HepG2 (cell line): ENCODE data around the gene MYL3. TPM values are rescaled to one million over a fixed set of nuclear protein-coding genes. Genes with fewer than 3 reads are reported as not detected.

ENCODE experiments used
- ATAC-seq: fragments of 200-7000 bp; cut with Tn5 transposase; 3 replicates; pipeline ENCODE4 v1.9.1; 2020; ENCODE audit warnings: mild to moderate bottlenecking, moderate library complexity
- BruUV-seq: library from RNA; stranded (reverse); fragments of 400-500 nt; replicated peaks from 2 replicates; lab custom pipeline; 2021; lab: Mats Ljungman, UMichigan
- CTCF ChIA-PET: fragments of 300-600 bp; formaldehyde crosslinking; extraction: SDS; loops from one replicate; lab custom pipeline; 2021; ENCODE audit warnings: low total read pairs, inconsistent platforms, low intra/inter-chr PET ratio; lab: Yijun Ruan, JAX
- POLR2A ChIA-PET: fragments of 350-600 bp; sonication (Branson Sonifier 250); formaldehyde crosslinking; loops from one replicate; lab custom pipeline; 2020; ENCODE audit warnings: antibody characterized with exemption, inconsistent platforms; lab: Yijun Ruan, JAX
- DNase-seq: peaks from one replicate; pipeline ENCODE4 v3.0.0-alpha.2; 2015; ENCODE audit warnings: low spot score
- FAIRE-seq: peaks from 3 replicates; lab custom pipeline; 2011; peaks lifted over from hg19 to GRCh38; lab: Jason Lieb, UNC
- H2AFZ ChIP-seq: one replicate; pipeline ENCODE4 v1.6.1; 2011; ENCODE audit warnings: low read length, inconsistent platforms
- H3K27ac ChIP-seq: fragments of 300-600 bp; 3 replicates; pipeline ENCODE4 v1.8.0; 2011; ENCODE audit warnings: mixed run types, mild to moderate bottlenecking, mixed read lengths, low read length, inconsistent platforms; ENCODE audit not compliant: insufficient read depth; ENCODE audit errors: extremely low read length
- H3K27me3 ChIP-seq, 2 experiments: fragments of 200-600 bp in 1 of 2; 2 replicates in 1 of 2; 3 replicates in 1 of 2; pipeline versions ENCODE4 v1.6.0 to v1.8.0; 2011; ENCODE audit warnings: low read length in 2 of 2, mild to moderate bottlenecking in 2 of 2, moderate library complexity in 2 of 2, inconsistent platforms in 1 of 2; ENCODE audit not compliant: insufficient read depth in 2 of 2, control insufficient read depth in 1 of 2
- H3K36me3 ChIP-seq, 2 experiments: fragments of 200-600 bp in 1 of 2; replicated peaks in 1 of 2; 2 replicates in 1 of 2; 3 replicates in 1 of 2; pipeline versions ENCODE4 v1.5.1 to v1.8.0; 2011; ENCODE audit warnings: low read length in 2 of 2, inconsistent platforms in 1 of 2; ENCODE audit not compliant: insufficient read depth in 2 of 2, control insufficient read depth in 1 of 2
- H3K4me1 ChIP-seq: 2 replicates; pipeline ENCODE4 v1.5.1; 2012; ENCODE audit warnings: low read length, inconsistent platforms; ENCODE audit not compliant: insufficient read depth
- H3K4me2 ChIP-seq: 2 replicates; pipeline ENCODE4 v1.6.0; 2011; ENCODE audit warnings: low read depth, low read length, inconsistent platforms
- H3K4me3 ChIP-seq, 3 experiments: fragments of 200-600 bp in 1 of 3; sonication (generic), shearing (Covaris generic) in 1 of 3; replicated peaks in 1 of 3; 2 replicates each; pipeline ENCODE4 v1.5.1; 2011 to 2016; ENCODE audit warnings: low read length in 3 of 3, inconsistent platforms in 2 of 3, low read depth in 2 of 3, mild to moderate bottlenecking in 2 of 3, control low read depth in 1 of 3, mixed read lengths in 1 of 3; ENCODE audit not compliant: insufficient read depth in 1 of 3
- H3K79me2 ChIP-seq: one replicate; pipeline ENCODE4 v1.6.1; 2011; ENCODE audit warnings: low read length, inconsistent platforms; ENCODE audit not compliant: insufficient read depth
- H3K9ac ChIP-seq: 2 replicates; pipeline ENCODE4 v1.6.0; 2011; ENCODE audit warnings: mild to moderate bottlenecking, low read depth, low read length, inconsistent platforms; ENCODE audit not compliant: insufficient read depth
- H3K9me3 ChIP-seq: 2 replicates; pipeline ENCODE4 v1.5.1; 2012; ENCODE audit warnings: mild to moderate bottlenecking, low read length
- H4K20me1 ChIP-seq: 2 replicates; pipeline ENCODE4 v1.6.0; 2011; ENCODE audit warnings: inconsistent platforms, mild to moderate bottlenecking, low read length, moderate library complexity; ENCODE audit not compliant: insufficient read depth
- JUN ChIP-seq: sonication (generic); formaldehyde crosslinking; IDR thresholded peaks from 2 replicates; pipeline ENCODE4 v1.4.0; 2020; ENCODE audit warnings: mild to moderate bottlenecking, missing genetic modification reagents
- NR3C1 ChIP-seq: sonication (generic); formaldehyde crosslinking; IDR thresholded peaks from 2 replicates; pipeline ENCODE4 v1.4.0; 2020; ENCODE audit warnings: missing genetic modification reagents
- RELA ChIP-seq: sonication (generic); formaldehyde crosslinking; IDR thresholded peaks from 2 replicates; pipeline ENCODE4 v1.4.0; 2020; ENCODE audit warnings: missing genetic modification reagents
- TEAD2 ChIP-seq: sonication (generic); formaldehyde crosslinking; IDR thresholded peaks from 2 replicates; pipeline ENCODE4 v1.9.0; 2021; ENCODE audit warnings: missing genetic modification reagents
- TRIM24 ChIP-seq: sonication (generic); formaldehyde crosslinking; IDR thresholded peaks from 2 replicates; pipeline ENCODE4 v1.8.0; 2022; ENCODE audit warnings: mild to moderate bottlenecking, missing genetic modification reagents
- ZFP1 ChIP-seq: IDR thresholded peaks from 2 replicates; pipeline ENCODE4 v1.6.1; 2016
- WGBS: methylation state at CpG from one replicate; pipeline ENCODE4 v1.1.6; 2017; ENCODE audit warnings: low lambda C conversion rate; 5-methylcytosine and 5-hydroxymethylcytosine counted together
- in situ Hi-C: cut with HindIII; loops from 2 replicates; pipeline ENCODE4 v1.10.0; 2017; ENCODE audit warnings: low pct_unique_long_range_greater_than_20kb; ENCODE audit not compliant: extremely low pct_ligation_motif_present
- intact Hi-C: fragments of 100-400 bp; cut with micrococcal nuclease; formaldehyde crosslinking; loops from one replicate; pipeline ENCODE4 v1.10.0; 2022; ENCODE audit not compliant: unreplicated experiment
- polyA plus RNA-seq, 8 experiments: library from polyadenylated mRNA; depleted of rRNA in 3 of 8; stranded (reverse) in 7 of 8; unstranded in 1 of 8; fragments of >200 nt; fragmentation: Illumina TruSeq in 4 of 8; extraction: Trizol in 4 of 8; gene quantifications; 2 replicates each; pipeline versions ENCODE4 v1.2.1 to v1.2.3, GENCODE V29; 2011 to 2016; ENCODE audit warnings: low read depth in 4 of 8, missing spikeins in 1 of 8, mixed read lengths in 1 of 8; ENCODE audit not compliant: insufficient read depth in 1 of 8
- total RNA-seq, 5 experiments: library from RNA; depleted of rRNA; stranded (reverse); fragments of >200 nt; fragmentation: Illumina TruSeq; extraction: Trizol; gene quantifications; 2 replicates each; pipeline ENCODE4 v1.2.3, GENCODE V29; 2016; ENCODE audit warnings: low read depth in 1 of 5
- TF ChIP-seq, protein P1 (sequence below): IDR thresholded peaks from 2 replicates; pipeline ENCODE4 v1.6.1; 2016; ENCODE audit warnings: missing genetic modification reagents, missing compliant biosample characterization
- TF ChIP-seq, protein P2 (sequence below): sonication (generic); formaldehyde crosslinking; IDR thresholded peaks from 2 replicates; pipeline ENCODE4 v1.4.0; 2020; ENCODE audit warnings: missing genetic modification reagents

Gene MYL3
- total and polyA plus RNA-seq, 2 of the 13 experiments (the other 11 are each of a cell fraction or from before 2014, with no cell fraction given) = not detected

DNA sequence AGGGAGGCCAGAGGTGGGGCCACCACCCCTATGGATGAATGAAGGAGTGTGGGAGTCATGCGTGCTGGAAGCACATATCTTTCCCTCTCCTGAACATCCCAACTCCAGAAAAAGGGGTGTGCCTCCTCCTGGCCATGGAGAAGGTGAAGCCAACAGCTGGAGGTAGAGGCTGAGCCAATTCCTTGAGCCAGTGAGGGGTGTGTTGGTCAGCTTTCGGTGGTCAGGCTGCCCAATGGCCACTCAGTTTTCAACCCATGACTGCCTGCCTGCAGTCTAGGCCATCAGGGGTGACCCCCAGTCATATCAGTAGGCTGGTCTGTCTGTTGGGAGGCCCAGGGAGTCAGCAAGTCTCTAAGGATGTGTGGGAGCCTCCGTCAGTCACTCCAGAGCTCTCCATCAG, 27.9 kb upstream of the MYL3 start (continued):
- TF ChIP-seq TEAD2 (CRISPR knock-in tag) (no peak), RELA (no peak), ZFP1 (CRISPR knock-in tag) (no peak), JUN (CRISPR knock-in tag) (no peak), NR3C1 (CRISPR knock-in tag) (no peak)
- TF ChIP-seq, all 625 proteins: peak for 0

DNA sequence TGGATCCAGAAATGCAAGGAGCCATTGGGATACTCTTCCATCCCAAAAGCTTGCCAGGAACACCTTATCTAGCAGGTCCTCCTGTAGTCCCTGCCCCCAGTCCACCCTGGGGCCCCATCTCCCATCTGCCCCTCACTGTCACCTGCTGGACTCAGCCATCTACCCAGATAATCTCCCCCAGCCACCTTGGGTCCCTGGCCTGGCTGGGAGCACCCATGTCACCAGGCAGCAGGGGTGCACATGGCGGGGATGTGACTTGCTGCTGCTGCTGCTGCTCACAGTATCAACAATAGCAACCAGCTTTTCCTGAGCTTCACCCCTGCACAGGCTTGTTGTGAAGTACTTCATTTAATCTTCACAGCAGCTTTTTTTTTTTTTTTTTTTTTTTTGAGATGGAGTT, 26.9 kb upstream of the MYL3 start:
- intact Hi-C loops = no loop called here
- TF ChIP-seq, protein P1, sequence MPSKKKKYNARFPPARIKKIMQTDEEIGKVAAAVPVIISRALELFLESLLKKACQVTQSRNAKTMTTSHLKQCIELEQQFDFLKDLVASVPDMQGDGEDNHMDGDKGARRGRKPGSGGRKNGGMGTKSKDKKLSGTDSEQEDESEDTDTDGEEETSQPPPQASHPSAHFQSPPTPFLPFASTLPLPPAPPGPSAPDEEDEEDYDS (CRISPR knock-in tag) = no peak
- TF ChIP-seq, protein P2, sequence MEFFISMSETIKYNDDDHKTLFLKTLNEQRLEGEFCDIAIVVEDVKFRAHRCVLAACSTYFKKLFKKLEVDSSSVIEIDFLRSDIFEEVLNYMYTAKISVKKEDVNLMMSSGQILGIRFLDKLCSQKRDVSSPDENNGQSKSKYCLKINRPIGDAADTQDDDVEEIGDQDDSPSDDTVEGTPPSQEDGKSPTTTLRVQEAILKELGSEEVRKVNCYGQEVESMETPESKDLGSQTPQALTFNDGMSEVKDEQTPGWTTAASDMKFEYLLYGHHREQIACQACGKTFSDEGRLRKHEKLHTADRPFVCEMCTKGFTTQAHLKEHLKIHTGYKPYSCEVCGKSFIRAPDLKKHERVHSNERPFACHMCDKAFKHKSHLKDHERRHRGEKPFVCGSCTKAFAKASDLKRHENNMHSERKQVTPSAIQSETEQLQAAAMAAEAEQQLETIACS (CRISPR knock-in tag) = no peak
- no peak for TF ChIP-seq TRIM24 (CRISPR knock-in tag)
- peaks cover 13% of the 10 kb centered on the region for H3K4me1 ChIP-seq
- BruUV-seq = no TSS peak
- H3K27me3 ChIP-seq = peaks cover 9 to 69% of the 10 kb centered on the region in 2 experiments
- ChIA-PET CTCF (no interaction called here), POLR2A (no interaction called here)
- H3K9me3 ChIP-seq = no peaks in the 10 kb centered on the region
- H3K4me3 ChIP-seq = no peak overlapping the region
- WGBS = 80% methylated on average over 1 of the region's 1 CpG
- no peaks in the 10 kb centered on the region for H3K36me3 ChIP-seq
- no peaks in the 10 kb centered on the region for H3K79me2 ChIP-seq
- in situ Hi-C loops = no loop called here
- DNase-seq (no peak), FAIRE-seq (no peak), ATAC-seq (no peak)
- no peak overlapping the region for H3K4me2 ChIP-seq
- no peak overlapping the region for H3K27ac ChIP-seq
- no peak overlapping the region for H3K9ac ChIP-seq
- H2AFZ ChIP-seq = no peak overlapping the region
- H4K20me1 ChIP-seq = peaks cover under 1% of the 10 kb centered on the region; the same call in 1 of the 2 replicates
